HCT116 (cell line): Measurements from ENCODE around the gene PPFIA1. TPM values are rescaled to one million over a fixed set of nuclear protein-coding genes. Genes with fewer than 3 reads are reported as not detected.

Source experiments
- ATAC-seq: fragments of 200-7000 bp; cut with Tn5 transposase; 2 replicates; pipeline ENCODE4 v1.9.1; 2020; ENCODE audit warnings: mild to moderate bottlenecking, moderate library complexity
- BruUV-seq: library from RNA; stranded (reverse); fragments of 400-500 nt; replicated peaks from 2 replicates; lab custom pipeline; 2021; lab: Mats Ljungman, UMichigan
- CTCF ChIA-PET: fragments of 300-600 bp; sonication (Branson Sonifier 250); formaldehyde crosslinking; loops from one replicate; lab custom pipeline; 2021; ENCODE audit warnings: antibody characterized with exemption; lab: Charles Lee
- POLR2A ChIA-PET: fragments of 300-600, 350-600 bp; sonication (Branson Sonifier 250); formaldehyde crosslinking; loops from one replicate; lab custom pipeline; 2021; ENCODE audit warnings: antibody characterized with exemption; lab: Charles Lee
- RAD21 ChIA-PET, 2 experiments: fragments of 300-600 bp; sonication (Branson Sonifier 250); formaldehyde crosslinking; loops; one replicate each; lab custom pipeline; 2023; ENCODE audit warnings: low total read pairs in 2 of 2; ENCODE audit not compliant: uncharacterized antibody in 2 of 2, unreplicated experiment in 2 of 2, low non-redundant PET in 1 of 2; lab: Charles Lee
- DNase-seq: peaks from one replicate; pipeline ENCODE4 v3.0.0-alpha.2; 2010; ENCODE audit warnings: low read depth, low spot score
- H2AFZ ChIP-seq: fragments of 200-600 bp; shearing (Covaris generic), sonication (generic); 2 replicates; pipeline ENCODE4 v1.6.1; 2017; ENCODE audit warnings: low read depth, mixed run types, mixed read lengths, antibody characterized with exemption, low read length; ENCODE audit not compliant: poor library complexity, severe bottlenecking
- H3K27ac ChIP-seq: 2 replicates; pipeline ENCODE4 v1.5.1; 2012; ENCODE audit warnings: low read depth, low read length
- H3K27me3 ChIP-seq: fragments of 200-600 bp; sonication (generic); 2 replicates; pipeline ENCODE4 v1.6.1; 2016; ENCODE audit warnings: mixed run types, low read length, mixed read lengths; ENCODE audit not compliant: insufficient read depth
- H3K36me3 ChIP-seq, 2 experiments: fragments of 200-500 bp in 1 of 2; fragments of 200-600 bp in 1 of 2; sonication (Bioruptor generic) in 1 of 2; sonication (generic) in 1 of 2; 2 replicates each; pipeline versions ENCODE4 v1.5.1 to v1.6.1; 2014 to 2016; ENCODE audit warnings: low read length in 2 of 2, inconsistent platforms in 1 of 2, mixed read lengths in 1 of 2, mixed run types in 1 of 2; ENCODE audit not compliant: insufficient read depth in 2 of 2, control insufficient read depth in 1 of 2
- H3K4me1 ChIP-seq, 2 experiments: fragments of 200-600 bp in 1 of 2; sonication (generic) in 1 of 2; 2 replicates each; pipeline versions ENCODE4 v1.5.1 to v1.6.1; 2012 to 2017; ENCODE audit warnings: low read length in 2 of 2, inconsistent platforms in 1 of 2, mild to moderate bottlenecking in 1 of 2, mixed read lengths in 1 of 2, mixed run types in 1 of 2, moderate library complexity in 1 of 2; ENCODE audit not compliant: insufficient read depth in 2 of 2, control insufficient read depth in 1 of 2
- H3K4me2 ChIP-seq: fragments of 200-600 bp; sonication (generic); 2 replicates; pipeline ENCODE4 v1.6.1; 2017; ENCODE audit warnings: mixed run types, low read length, mixed read lengths
- H3K4me3 ChIP-seq, 2 experiments: fragments of 200-600 bp in 1 of 2; sonication (generic) in 1 of 2; replicated peaks in 1 of 2; 2 replicates each; pipeline ENCODE4 v1.5.1; 2011 to 2016; ENCODE audit warnings: low read length in 2 of 2, control low read depth in 1 of 2, low read depth in 1 of 2, mild to moderate bottlenecking in 1 of 2, mixed read lengths in 1 of 2, mixed run types in 1 of 2
- H3K79me2 ChIP-seq: fragments of 200-600 bp; sonication (generic); 2 replicates; pipeline ENCODE4 v1.6.1; 2017; ENCODE audit warnings: mild to moderate bottlenecking, mixed run types, low read length, moderate library complexity, mixed read lengths; ENCODE audit not compliant: insufficient read depth
- H3K9ac ChIP-seq: fragments of 200-600 bp; sonication (generic); 2 replicates; pipeline ENCODE4 v1.6.1; 2016; ENCODE audit warnings: low read length, mixed read lengths
- H3K9me2 ChIP-seq: fragments of 200-600 bp; sonication (generic), shearing (Covaris generic); 2 replicates; pipeline ENCODE4 v1.6.1; 2017; ENCODE audit warnings: mixed run types, mild to moderate bottlenecking, moderate library complexity; ENCODE audit not compliant: insufficient read depth
- H3K9me3 ChIP-seq, 2 experiments: fragments of 200-500 bp in 1 of 2; fragments of 200-600 bp in 1 of 2; sonication (Bioruptor generic) in 1 of 2; sonication (generic) in 1 of 2; 2 replicates each; pipeline ENCODE4 v1.6.1; 2014 to 2017; ENCODE audit warnings: low read length in 2 of 2, mixed read lengths in 2 of 2, inconsistent platforms in 1 of 2, low read depth in 1 of 2, mild to moderate bottlenecking in 1 of 2, mixed run types in 1 of 2, moderate library complexity in 1 of 2; ENCODE audit not compliant: control insufficient read depth in 1 of 2, insufficient read depth in 1 of 2
- H4K20me1 ChIP-seq: fragments of 200-600 bp; sonication (generic), shearing (Covaris generic); 2 replicates; pipeline ENCODE4 v1.6.1; 2017; ENCODE audit warnings: mixed run types, mild to moderate bottlenecking, moderate library complexity; ENCODE audit not compliant: insufficient read depth
- CBX3 ChIP-seq: IDR thresholded peaks from 2 replicates; pipeline ENCODE4 v1.6.1; 2012; ENCODE audit warnings: low read depth
- CTCF ChIP-seq, 3 experiments: fragments of 200-600 bp in 1 of 3; sonication (generic) in 1 of 3; IDR thresholded peaks in 2 of 3; conservative IDR thresholded peaks in 1 of 3; 2 replicates each; pipeline ENCODE4 v1.5.1; 2012 to 2017; ENCODE audit warnings: low read depth in 2 of 3, low read length in 2 of 3, antibody characterized with exemption in 1 of 3, borderline replicate concordance in 1 of 3, control low read depth in 1 of 3, mild to moderate bottlenecking in 1 of 3, mixed read lengths in 1 of 3, mixed run types in 1 of 3, moderate library complexity in 1 of 3; ENCODE audit not compliant: insufficient read depth in 1 of 3
- EGR1 ChIP-seq: IDR thresholded peaks from 2 replicates; pipeline ENCODE4 v1.6.1; 2012; ENCODE audit warnings: low read depth
- ELF1 ChIP-seq: IDR thresholded peaks from 2 replicates; pipeline ENCODE4 v1.6.1; 2012; ENCODE audit warnings: low read depth, borderline replicate concordance
- EZH2 ChIP-seq: fragments of 200-600 bp; sonication (generic); IDR thresholded peaks from 2 replicates; pipeline ENCODE4 v1.6.1; 2017; ENCODE audit warnings: antibody characterized with exemption, mixed run types
- EZH2phosphoT487 ChIP-seq: fragments of 200-600 bp; IDR thresholded peaks from 2 replicates; pipeline ENCODE4 v1.6.1; 2018; ENCODE audit warnings: antibody characterized with exemption, borderline replicate concordance
- FOSL1 ChIP-seq: IDR thresholded peaks from 2 replicates; pipeline ENCODE4 v1.6.1; 2012; ENCODE audit warnings: low read depth
- JUND ChIP-seq: IDR thresholded peaks from 2 replicates; pipeline ENCODE4 v1.6.1; 2012
- POLR2A ChIP-seq: IDR thresholded peaks from 2 replicates; pipeline ENCODE4 v1.7.0; 2011; ENCODE audit warnings: borderline replicate concordance; ENCODE audit not compliant: insufficient read depth, insufficient read length; ENCODE audit errors: extremely low read depth
- POLR2AphosphoS5 ChIP-seq: IDR thresholded peaks from 2 replicates; pipeline ENCODE4 v1.6.1; 2011; ENCODE audit warnings: mild to moderate bottlenecking, low read depth, low read length, moderate library complexity
- RAD21 ChIP-seq: IDR thresholded peaks from 2 replicates; pipeline ENCODE4 v1.6.1; 2012; ENCODE audit warnings: low read depth, mild to moderate bottlenecking
- REST ChIP-seq: IDR thresholded peaks from 2 replicates; pipeline ENCODE4 v1.6.1; 2012; ENCODE audit warnings: low read depth
- ZFX ChIP-seq: fragments of 450-650 bp; IDR thresholded peaks from 2 replicates; pipeline ENCODE4 v1.6.1; 2017
- ZNF274 ChIP-seq: fragments of 200-500 bp; sonication (Bioruptor generic); IDR thresholded peaks from 2 replicates; pipeline ENCODE4 v1.6.1; 2014; ENCODE audit warnings: mild to moderate bottlenecking, low read depth, low read length, inconsistent platforms
- intact Hi-C: fragments of 100-400 bp; cut with micrococcal nuclease; formaldehyde crosslinking; loops from 2 replicates; pipeline ENCODE4 v1.10.0; 2022
- total RNA-seq: library from RNA; stranded (reverse); gene quantifications from one replicate; pipeline ENCODE4 v1.2.1, GENCODE V29; 2021; ENCODE audit not compliant: unreplicated experiment
- TF ChIP-seq, protein P1 (sequence below): IDR thresholded peaks from 2 replicates; pipeline ENCODE4 v1.6.1; 2012
- TF ChIP-seq, protein P2 (sequence below): IDR thresholded peaks from 2 replicates; pipeline ENCODE4 v1.6.1; 2012
- TF ChIP-seq, protein P3 (sequence below): IDR thresholded peaks from 2 replicates; pipeline ENCODE4 v1.6.1; 2011; ENCODE audit warnings: mild to moderate bottlenecking, low read length, moderate library complexity; ENCODE audit not compliant: insufficient replicate concordance; ENCODE audit errors: extremely low read depth

PPFIA1 gene
- total RNA-seq, 1 experiment from 2014 or later: 48.6 TPM

DNA sequence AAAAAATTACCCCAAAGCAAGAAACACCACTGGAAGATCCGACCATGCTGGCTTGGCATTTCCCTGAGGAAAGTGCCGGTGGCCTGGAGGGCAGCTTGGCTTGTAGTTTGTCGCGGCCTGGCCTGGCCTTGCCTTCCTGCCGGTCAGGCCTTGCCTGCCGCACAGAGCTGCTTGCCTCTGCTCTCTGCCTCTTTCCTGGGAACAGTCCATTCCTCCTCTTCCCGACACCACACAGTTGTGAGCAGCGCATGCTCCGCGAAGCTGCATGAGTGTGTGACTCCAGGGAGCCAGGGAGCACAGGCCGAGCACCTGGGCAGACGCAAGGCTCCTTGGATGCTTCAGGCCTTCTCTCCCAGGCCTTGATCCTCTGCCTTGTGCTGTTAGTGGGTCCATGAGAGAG is 147.6 kb downstream of the PPFIA1 start (continued):
- TF ChIP-seq REST: no peak
- TF ChIP-seq FOSL1: no peak
- TF ChIP-seq EZH2phosphoT487: no peak
- no peak for TF ChIP-seq EZH2
- no peak for TF ChIP-seq JUND
- no peak for TF ChIP-seq RAD21
- TF ChIP-seq, all 23 proteins: peak for 0

GRCh38 chr11:70419307-70420007 is 149.0 kb downstream of the PPFIA1 start:
- ChIA-PET CTCF (no interaction called here), POLR2A (no interaction called here), RAD21 (no interaction called here)
- Histone ChIP-seq H3K36me3 (peaks cover 55 to 60% of the 10 kb centered on the region in 2 experiments), H3K27me3 (no peaks in the 10 kb centered on the region), H3K79me2 (peaks cover 46% of the 10 kb centered on the region; the same call in 1 of the 2 replicates), H3K4me1 (no peaks in the 10 kb centered on the region), H3K9me3 (no peaks in the 10 kb centered on the region), H3K4me2 (no peak overlapping the region), H4K20me1 (no peaks in the 10 kb centered on the region), H2AFZ (no peak overlapping the region), H3K9me2 (no peaks in the 10 kb centered on the region), H3K4me3 (no peak overlapping the region), H3K9ac (no peak overlapping the region), H3K27ac (no peak overlapping the region)
- intact Hi-C loops: no loop called here
- DNase-seq: no peak
- ATAC-seq: no peak
- no TSS peak for BruUV-seq
- no peak for TF ChIP-seq RAD21
- no peak for TF ChIP-seq ELF1
- no peak for TF ChIP-seq POLR2A
- TF ChIP-seq FOSL1: no peak
- no peak for TF ChIP-seq ZNF274
- no peak for TF ChIP-seq EGR1
- TF ChIP-seq, protein P1, sequence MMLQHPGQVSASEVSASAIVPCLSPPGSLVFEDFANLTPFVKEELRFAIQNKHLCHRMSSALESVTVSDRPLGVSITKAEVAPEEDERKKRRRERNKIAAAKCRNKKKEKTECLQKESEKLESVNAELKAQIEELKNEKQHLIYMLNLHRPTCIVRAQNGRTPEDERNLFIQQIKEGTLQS: no peak
- TF ChIP-seq ZFX: no peak
- no peak for TF ChIP-seq CTCF (IDR thresholded peaks at IDR 0.05 in 2 of 3, conservative IDR thresholded peaks at IDR 0.05 in 1 of 3; ENCODE audit: borderline replicate concordance in 1 of 3, insufficient read depth in 1 of 3, low read depth in 2 of 3, low read length in 2 of 3)
- TF ChIP-seq CBX3: no peak
- TF ChIP-seq, protein P2, sequence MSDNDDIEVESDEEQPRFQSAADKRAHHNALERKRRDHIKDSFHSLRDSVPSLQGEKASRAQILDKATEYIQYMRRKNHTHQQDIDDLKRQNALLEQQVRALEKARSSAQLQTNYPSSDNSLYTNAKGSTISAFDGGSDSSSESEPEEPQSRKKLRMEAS: no peak
- TF ChIP-seq, protein P3, sequence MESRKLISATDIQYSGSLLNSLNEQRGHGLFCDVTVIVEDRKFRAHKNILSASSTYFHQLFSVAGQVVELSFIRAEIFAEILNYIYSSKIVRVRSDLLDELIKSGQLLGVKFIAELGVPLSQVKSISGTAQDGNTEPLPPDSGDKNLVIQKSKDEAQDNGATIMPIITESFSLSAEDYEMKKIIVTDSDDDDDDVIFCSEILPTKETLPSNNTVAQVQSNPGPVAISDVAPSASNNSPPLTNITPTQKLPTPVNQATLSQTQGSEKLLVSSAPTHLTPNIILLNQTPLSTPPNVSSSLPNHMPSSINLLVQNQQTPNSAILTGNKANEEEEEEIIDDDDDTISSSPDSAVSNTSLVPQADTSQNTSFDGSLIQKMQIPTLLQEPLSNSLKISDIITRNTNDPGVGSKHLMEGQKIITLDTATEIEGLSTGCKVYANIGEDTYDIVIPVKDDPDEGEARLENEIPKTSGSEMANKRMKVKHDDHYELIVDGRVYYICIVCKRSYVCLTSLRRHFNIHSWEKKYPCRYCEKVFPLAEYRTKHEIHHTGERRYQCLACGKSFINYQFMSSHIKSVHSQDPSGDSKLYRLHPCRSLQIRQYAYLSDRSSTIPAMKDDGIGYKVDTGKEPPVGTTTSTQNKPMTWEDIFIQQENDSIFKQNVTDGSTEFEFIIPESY: no peak
- TF ChIP-seq POLR2AphosphoS5: no peak
- no peak for TF ChIP-seq EZH2phosphoT487
- no peak for TF ChIP-seq JUND
